H7 (cell line): ENCODE data around the gene RALBP1. TPM values are rescaled to one million over a fixed set of nuclear protein-coding genes. Genes with fewer than 3 reads are reported as not detected.

Experiments used
- total RNA-seq: library from RNA; depleted of rRNA; stranded (reverse); fragments of >200 nt; shearing (Covaris generic); gene quantifications from 2 replicates; pipeline ENCODE4 v1.2.3, GENCODE V29; 2014; rRNA removed

Gene RALBP1
- total RNA-seq, 1 experiment from 2014 or later, result 59.1 TPM

Other genes starting within 250 kb of the RALBP1 start
- 15.1 and 16.8 TPM in 2 replicates for gene TWSG1, start 140.7 kb upstream of the RALBP1 start, total RNA-seq
- 76.7 and 85.8 TPM in 2 replicates for gene PPP4R1, start 139.0 kb downstream of the RALBP1 start, total RNA-seq
- gene RAB31, start 232.8 kb downstream of the RALBP1 start, total RNA-seq, result 29.6 and 29.7 TPM in 2 replicates